NCI-H2081 (cell line): ENCODE measurements around the gene IL10RA.

Source experiments
- DNase-seq, 2 experiments: peaks; one replicate each; lab custom pipeline; 2025; lab: John Stamatoyannopoulos, UW

Gene IL10RA

GRCh38 chr11:118046964-118047700, 60.9 kb downstream of the IL10RA start:
- DNase-seq, result no peak

- DNase-seq, result no peak
These were observed 61.6 kb downstream of the IL10RA start for GRCh38 chr11:118047749-118048148.

GRCh38 chr11:118048472-118049370, 62.5 kb downstream of the IL10RA start:
- no peak for DNase-seq

- no peak for DNase-seq
These were observed 63.6 kb downstream of the IL10RA start for GRCh38 chr11:118049771-118050170.

GRCh38 chr11:118050208-118050891, 64.2 kb downstream of the IL10RA start:
- DNase-seq, result no peak
